ENCODE measurements around the gene EDNRA.

GRCh38 chr4:147528054-147528453 lies 47.2 kb downstream of the EDNRA start:
- TF ChIP-seq CTCF (IDR thresholded peaks at IDR 0.05) (no peak), POLR2A (IDR thresholded peaks at IDR 0.05) (no peak), POLR2AphosphoS5 (IDR thresholded peaks at IDR 0.05; ENCODE audit: insufficient read depth in 1 of 2, low read depth in 1 of 2) (no peak)
